ENCODE data around the gene KRABD2.
A peak's percentile ranks its signal among the peaks of the same experiment; 100 is the strongest.

The KRABD2 gene

DNA sequence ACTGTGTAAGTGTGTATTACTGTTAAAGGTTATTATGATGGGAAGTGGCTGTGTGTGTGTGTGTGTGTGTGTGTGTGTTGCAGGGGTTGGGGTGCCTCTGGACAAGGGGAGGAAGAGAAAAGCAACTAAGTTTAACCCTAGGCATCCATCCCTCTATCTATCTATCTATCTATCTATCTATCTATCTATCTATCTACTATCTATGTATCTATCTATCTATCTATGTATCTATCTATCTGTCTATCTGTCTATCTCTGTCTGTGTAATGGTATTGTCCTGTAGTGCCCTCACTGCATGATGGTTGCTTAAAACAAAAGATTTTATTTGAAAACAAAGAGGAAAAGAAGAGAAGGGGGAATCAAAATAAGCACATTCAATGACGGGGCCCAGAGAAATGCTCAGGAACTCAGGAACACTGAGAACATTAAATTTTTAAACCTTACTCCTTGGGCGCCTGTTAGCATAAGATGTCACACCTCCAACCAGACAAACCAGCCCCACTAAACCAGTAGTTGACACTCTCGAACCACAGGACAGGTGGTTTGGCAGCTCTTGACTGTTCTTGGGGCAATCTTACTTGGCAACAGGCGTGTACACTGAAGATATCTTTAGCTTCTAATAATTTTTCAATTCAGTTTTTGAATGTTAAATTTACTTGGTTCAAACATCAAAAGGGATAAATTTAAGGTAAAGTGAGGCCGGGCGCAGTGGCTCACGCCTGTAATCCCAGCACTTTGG lies 11.6 kb upstream of the KRABD2 start:
- WGBS, 2 donors = 92 to 93% methylated on average over 7 of the region's 7 CpGs
- intact Hi-C loops (cut with DNase I; ENCODE audit: low total_unique reads) = no loop called here
- Histone ChIP-seq H3K4me1 (no peaks in the 10 kb centered on the region), H3K9me3 (no peaks in the 10 kb centered on the region), H3K27me3 (no peaks in the 10 kb centered on the region), H3K4me3 (no peak overlapping the region), H3K36me3 (ENCODE audit: low read depth, missing control alignments) (no peaks in the 10 kb centered on the region), H3K27ac (no peak overlapping the region)
- no peak for DNase-seq
- TF ChIP-seq CTCF (IDR thresholded peaks at IDR 0.05) = no peak

- Histone ChIP-seq H3K36me3 (ENCODE audit: low read depth, missing control alignments) (no peaks in the 10 kb centered on the region), H3K9me3 (no peaks in the 10 kb centered on the region), H3K4me1 (peaks cover 4% of the 10 kb centered on the region), H3K27ac (no peak overlapping the region), H3K27me3 (no peaks in the 10 kb centered on the region), H3K4me3 (no peak overlapping the region)
- DNase-seq = no peak
- WGBS, 2 donors = 55 to 59% methylated on average over 6 of the region's 6 CpGs
- intact Hi-C loops (cut with DNase I; ENCODE audit: low total_unique reads) = no loop called here
- no peak for TF ChIP-seq POLR2A (IDR thresholded peaks at IDR 0.05)
- TF ChIP-seq CTCF (IDR thresholded peaks at IDR 0.05) = no peak
Observed at GRCh38 chr17:8386841-8387240, 10.3 kb upstream of the KRABD2 start.

DNA sequence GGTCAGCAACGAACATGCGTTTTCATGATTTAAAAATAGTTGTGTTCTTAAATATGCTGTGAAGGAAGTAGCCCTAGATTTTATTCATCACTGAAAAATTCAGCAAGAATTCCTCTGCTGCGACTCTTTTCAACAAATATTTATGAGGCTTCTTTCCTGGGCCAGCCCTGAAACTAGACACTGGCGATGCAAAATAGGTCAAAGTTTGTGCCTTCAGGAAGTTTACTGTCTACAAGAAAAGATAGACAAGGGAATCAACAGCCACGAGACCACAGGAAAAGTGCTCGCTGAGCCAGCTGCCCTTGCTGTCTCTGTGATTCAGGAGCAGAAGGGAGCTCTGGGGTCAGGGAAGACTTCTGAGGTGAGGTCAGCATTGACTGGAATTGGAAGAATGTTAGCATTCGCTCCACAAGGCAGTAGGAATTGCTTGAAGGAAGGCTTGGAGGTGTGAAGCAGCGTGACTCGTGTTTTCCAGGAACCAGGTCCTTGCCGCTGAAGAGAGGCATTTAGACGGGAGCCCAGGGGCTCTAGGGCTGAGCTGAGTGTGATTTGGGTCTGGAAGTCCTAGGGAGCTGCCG lies 8.4 kb upstream of the KRABD2 start:
- TF ChIP-seq POLR2A (IDR thresholded peaks at IDR 0.05) (no peak), CTCF (IDR thresholded peaks at IDR 0.05) (no peak)
- peaks cover 17% of the 10 kb centered on the region for H3K4me1 ChIP-seq
- 67 to 71% methylated on average over 12 of the region's 12 CpGs for WGBS, 2 donors
- intact Hi-C loops (cut with DNase I; ENCODE audit: low total_unique reads) = no loop called here
- peak overlapping the region in 1 of 2 donors; percentile 71 for H3K27ac ChIP-seq
- H3K4me3 ChIP-seq = no peak overlapping the region
- no peaks in the 10 kb centered on the region for H3K27me3 ChIP-seq
- no peaks in the 10 kb centered on the region for H3K36me3 ChIP-seq (ENCODE audit: low read depth, missing control alignments)
- DNase-seq = no peak
- H3K9me3 ChIP-seq = no peaks in the 10 kb centered on the region

DNA sequence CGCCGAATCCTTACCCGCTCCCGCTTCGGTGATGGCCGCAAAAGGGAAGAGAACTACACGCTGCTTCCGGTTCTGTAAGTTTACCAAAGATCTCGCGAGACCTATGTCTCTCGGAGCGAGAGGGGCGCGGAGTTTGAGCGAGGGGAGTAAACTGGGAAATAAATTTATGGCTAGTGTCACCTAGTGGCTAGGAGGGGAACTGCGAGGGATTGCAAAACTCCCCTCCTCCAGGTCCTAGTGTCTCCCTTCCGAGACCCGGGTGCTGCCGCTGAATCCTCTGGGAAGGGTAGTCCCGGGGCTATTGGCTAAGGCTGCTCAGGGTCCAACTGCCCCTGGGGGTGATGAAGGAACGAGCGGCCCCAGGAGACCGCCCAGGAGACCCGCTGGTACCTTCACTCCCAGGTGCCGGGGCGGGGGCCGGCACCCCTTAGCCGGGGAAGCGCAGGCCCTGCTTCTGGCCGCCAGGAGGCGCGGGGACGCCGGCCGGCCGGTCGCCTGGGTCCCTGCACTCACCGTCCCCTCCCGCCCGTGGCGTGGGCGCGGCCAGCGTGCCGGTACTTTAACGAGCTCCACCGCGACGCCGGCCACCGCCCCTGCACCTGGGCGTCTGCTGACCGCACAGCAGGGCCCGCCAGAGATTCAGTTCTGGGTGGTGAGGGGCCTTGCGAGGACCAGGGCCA lies 6.8 kb upstream of the KRABD2 start, which contains the start of gene RPL26:
Gene RPL26 (minus strand): TSS at position 51 of the 680 bp plus-strand sequence. CDS start 883 bp downstream, outside the sequence.
- TF ChIP-seq CTCF (IDR thresholded peaks at IDR 0.05) (peak; percentile 99 to 100 (median 99)), POLR2A (IDR thresholded peaks at IDR 0.05) (no peak)
- Histone ChIP-seq H3K4me1 (peaks cover 17% of the 10 kb centered on the region), H3K9me3 (no peaks in the 10 kb centered on the region), H3K36me3 (ENCODE audit: low read depth, missing control alignments) (no peaks in the 10 kb centered on the region), H3K4me3 (peak within 1 kb of the TSS; percentile 69), H3K27me3 (no peaks in the 10 kb centered on the region), H3K27ac (peak within 1 kb of the TSS; percentile 75 to 81)
- peak; percentile 99 for DNase-seq
- WGBS, 2 donors = 0% methylated on average over 24 to 25 of the region's 55 CpGs
- intact Hi-C loops (cut with DNase I; ENCODE audit: low total_unique reads) = no loop called here
